ENCODE measurements around the gene CPM. TPM values are rescaled to one million over a fixed set of nuclear protein-coding genes. Genes with fewer than 3 reads are reported as not detected.

Gene CPM
- total RNA-seq, 4 donors from 2014 or later, result 54.0 to 117 (median 75.2) TPM

- 93% methylated on average over 5 of the region's 5 CpGs for WGBS, 2 donors
- H3K27me3 ChIP-seq, result no peaks in the 10 kb centered on the region
- peaks cover 0 to 11% (median 0%) of the 10 kb centered on the region in 3 donors for H3K36me3 ChIP-seq
- TF ChIP-seq EP300 (IDR thresholded peaks at IDR 0.05) (no peak), CTCF (IDR thresholded peaks at IDR 0.05) (no peak), POLR2A (IDR thresholded peaks at IDR 0.05) (no peak)
- no peak overlapping the region for H3K4me3 ChIP-seq
- H3K9me3 ChIP-seq, result no peaks in the 10 kb centered on the region
- DNase-seq (ENCODE audit: low spot score in 2 of 2), result no peak
- H3K4me1 ChIP-seq, result no peaks in the 10 kb centered on the region
- H3K27ac ChIP-seq, result no peak overlapping the region
Observed at GRCh38 chr12:68884251-68884650, 48.7 kb downstream of the CPM start.

GRCh38 chr12:68883151-68883550 is 49.8 kb downstream of the CPM start:
- Histone ChIP-seq H3K4me3 (no peak overlapping the region), H3K36me3 (peaks cover 0 to 20% (median 0%) of the 10 kb centered on the region in 3 donors), H3K27ac (no peak overlapping the region), H3K27me3 (no peaks in the 10 kb centered on the region), H3K4me1 (no peaks in the 10 kb centered on the region), H3K9me3 (peaks cover 0 to 3% (median 0%) of the 10 kb centered on the region in 4 donors)
- TF ChIP-seq EP300 (IDR thresholded peaks at IDR 0.05) (no peak), POLR2A (IDR thresholded peaks at IDR 0.05) (no peak), CTCF (IDR thresholded peaks at IDR 0.05) (no peak)
- 80 to 84% methylated on average over 3 of the region's 3 CpGs for WGBS, 2 donors
- DNase-seq (ENCODE audit: low spot score in 2 of 2), result no peak

DNA sequence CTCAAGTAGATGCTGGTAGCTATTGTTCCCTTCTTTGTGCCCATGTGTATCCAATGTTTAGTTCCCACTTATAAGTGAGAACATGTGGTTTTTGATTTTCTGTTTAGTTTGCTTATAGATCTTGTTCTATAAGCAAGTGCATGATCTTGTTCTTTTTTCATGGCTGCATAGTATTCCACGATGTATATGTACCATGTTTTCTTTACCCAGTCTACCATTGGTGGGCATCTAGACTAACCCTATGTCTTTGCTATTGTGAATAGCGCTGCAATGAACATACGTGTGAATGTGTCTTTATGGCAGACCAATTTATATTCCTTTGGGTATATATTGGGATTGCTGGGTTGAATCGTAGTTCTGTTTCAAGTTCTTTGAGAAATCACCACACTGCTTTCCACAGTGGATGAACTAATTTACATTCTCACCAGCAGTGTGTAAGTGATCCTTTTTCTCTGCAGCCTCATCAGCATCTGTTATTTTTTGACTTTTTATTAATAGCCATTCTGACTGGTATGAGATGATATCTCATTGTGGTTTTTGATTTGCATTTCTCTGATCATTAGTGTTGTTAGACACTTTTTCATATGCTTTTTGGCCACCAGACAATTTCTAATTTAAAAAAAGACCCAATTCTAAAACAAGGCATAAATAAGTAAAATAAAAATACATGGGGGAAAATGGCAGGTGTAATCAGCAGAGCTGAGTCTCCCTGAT is 50.6 kb downstream of the CPM start:
- Histone ChIP-seq H3K9me3 (peaks cover 0 to 3% (median 0%) of the 10 kb centered on the region in 4 donors), H3K27me3 (no peaks in the 10 kb centered on the region), H3K4me1 (no peaks in the 10 kb centered on the region), H3K27ac (no peak overlapping the region), H3K4me3 (no peak overlapping the region), H3K36me3 (peaks cover 0 to 20% (median 0%) of the 10 kb centered on the region in 3 donors)
- no peak for TF ChIP-seq EP300 (IDR thresholded peaks at IDR 0.05)
- DNase-seq (ENCODE audit: low spot score in 2 of 2), result no peak
- WGBS, 2 donors, result 96 to 98% methylated on average over 4 of the region's 4 CpGs

- H3K9me3 ChIP-seq, result peaks cover 0 to 3% (median 0%) of the 10 kb centered on the region in 4 donors
Observed at GRCh38 chr12:68880660-68881325, 52.2 kb downstream of the CPM start.

DNA sequence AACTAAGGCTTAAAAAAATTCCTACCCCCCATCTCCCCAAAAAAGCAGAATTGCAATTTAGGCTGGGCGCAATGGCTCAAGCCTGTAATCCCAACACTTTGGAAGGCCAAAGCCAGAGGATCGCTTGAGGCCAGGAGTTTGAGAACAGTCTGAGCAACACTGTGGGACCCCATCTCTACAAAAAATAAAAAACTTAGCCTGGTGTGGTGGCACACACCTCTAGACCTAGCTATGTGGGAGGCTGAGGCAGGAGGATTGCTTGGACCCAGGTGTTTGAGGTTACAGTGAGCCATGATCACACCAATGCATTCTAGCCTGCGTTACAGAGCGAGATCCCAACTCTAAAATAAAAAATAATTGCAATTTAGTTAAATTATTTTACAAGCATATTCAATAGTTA is 54.1 kb downstream of the CPM start:
- Histone ChIP-seq H3K4me1 (peaks cover 0 to 4% (median 0%) of the 10 kb centered on the region in 4 donors), H3K4me3 (no peak overlapping the region), H3K27ac (no peak overlapping the region), H3K9me3 (peaks cover 0 to 3% (median 0%) of the 10 kb centered on the region in 4 donors), H3K27me3 (no peaks in the 10 kb centered on the region), H3K36me3 (peaks cover 0 to 14% (median 0%) of the 10 kb centered on the region in 3 donors)
- no peak for TF ChIP-seq EP300 (IDR thresholded peaks at IDR 0.05)
- no peak for TF ChIP-seq CTCF (IDR thresholded peaks at IDR 0.05)
- TF ChIP-seq POLR2A (IDR thresholded peaks at IDR 0.05), result no peak
- WGBS, 2 donors, result 96 to 97% methylated on average over 4 of the region's 4 CpGs
- DNase-seq (ENCODE audit: low spot score in 2 of 2), result no peak

More at GRCh38 chr12:68880660-68881325, 52.2 kb downstream of the CPM start:
- no peak for TF ChIP-seq POLR2A (IDR thresholded peaks at IDR 0.05)
- H3K27me3 ChIP-seq, result no peaks in the 10 kb centered on the region
- H3K36me3 ChIP-seq, result peaks cover 0 to 20% (median 0%) of the 10 kb centered on the region in 3 donors
- DNase-seq (ENCODE audit: low spot score in 2 of 2), result no peak
- no peak overlapping the region for H3K27ac ChIP-seq
- no peak overlapping the region for H3K4me3 ChIP-seq
- WGBS, 2 donors, result 57 to 70% methylated on average over 5 of the region's 5 CpGs
- peaks cover 0 to 4% (median 0%) of the 10 kb centered on the region in 4 donors for H3K4me1 ChIP-seq

DNA sequence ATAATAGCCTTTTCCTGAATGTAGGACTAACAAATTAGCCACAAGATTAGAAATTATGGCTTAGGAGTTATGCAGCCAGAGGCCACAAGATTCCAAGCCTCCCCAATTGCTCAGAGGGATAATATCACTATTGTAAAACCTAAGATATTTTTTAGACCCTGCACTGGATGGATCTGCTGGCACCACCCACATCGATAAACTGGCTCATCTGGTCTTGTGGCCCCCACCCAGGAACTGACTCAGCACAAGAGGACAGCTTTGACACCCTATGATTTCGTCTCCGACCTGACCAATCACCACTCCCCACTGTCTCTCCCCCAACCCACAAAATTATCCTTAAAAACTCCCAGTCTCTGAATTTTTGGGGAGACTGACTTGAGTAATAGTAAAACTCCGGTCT is 54.7 kb downstream of the CPM start:
- H3K9me3 ChIP-seq, result peaks cover 0 to 3% (median 0%) of the 10 kb centered on the region in 4 donors
- WGBS, 2 donors, result 94 to 96% methylated on average over 4 of the region's 4 CpGs
- DNase-seq (ENCODE audit: low spot score in 2 of 2), result no peak
- TF ChIP-seq POLR2A (IDR thresholded peaks at IDR 0.05) (no peak), EP300 (IDR thresholded peaks at IDR 0.05) (no peak), CTCF (IDR thresholded peaks at IDR 0.05) (no peak)
- H3K36me3 ChIP-seq, result peaks cover 0 to 14% (median 0%) of the 10 kb centered on the region in 3 donors
- peaks cover 0 to 4% (median 0%) of the 10 kb centered on the region in 4 donors for H3K4me1 ChIP-seq
- no peak overlapping the region for H3K4me3 ChIP-seq
- H3K27ac ChIP-seq, result no peak overlapping the region
- no peaks in the 10 kb centered on the region for H3K27me3 ChIP-seq
